Measurements from ENCODE around the gene NFIA.

NFIA gene

GRCh38 chr1:61474269-61474817 is 392.0 kb downstream of the NFIA start:
- DNase-seq = no peak

- DNase-seq = no peak
Observed at GRCh38 chr1:61474963-61475362, 392.6 kb downstream of the NFIA start.

GRCh38 chr1:61477301-61477700 is 394.9 kb downstream of the NFIA start:
- DNase-seq = no peak

GRCh38 chr1:61480273-61480935 is 398.0 kb downstream of the NFIA start:
- no peak for DNase-seq

GRCh38 chr1:61481315-61481715 is 399.0 kb downstream of the NFIA start:
- DNase-seq = no peak

- DNase-seq = no peak
Observed at GRCh38 chr1:61482170-61482734, 399.9 kb downstream of the NFIA start.

GRCh38 chr1:61486783-61487536 is 404.6 kb downstream of the NFIA start:
- no peak for DNase-seq

- DNase-seq = no peak
Observed at GRCh38 chr1:61487801-61488200, 405.4 kb downstream of the NFIA start.

GRCh38 chr1:61490924-61491323 is 408.6 kb downstream of the NFIA start:
- DNase-seq = no peak

- no peak for DNase-seq
Observed at GRCh38 chr1:61491497-61491896, 409.1 kb downstream of the NFIA start.

- no peak for DNase-seq
Observed at GRCh38 chr1:61494000-61494399, 411.6 kb downstream of the NFIA start.

- no peak for DNase-seq
Observed at GRCh38 chr1:61496501-61496900, 414.1 kb downstream of the NFIA start.

GRCh38 chr1:61497013-61497412 is 414.7 kb downstream of the NFIA start:
- DNase-seq = no peak

GRCh38 chr1:61498342-61498741 is 416.0 kb downstream of the NFIA start:
- DNase-seq = no peak

GRCh38 chr1:61501971-61502916 is 419.9 kb downstream of the NFIA start:
- peak; percentile 17 for DNase-seq

GRCh38 chr1:61504305-61504704 is 421.9 kb downstream of the NFIA start:
- DNase-seq = no peak

- peak; percentile 62 for DNase-seq
Observed at GRCh38 chr1:61504852-61505390, 422.6 kb downstream of the NFIA start.

- DNase-seq = no peak
Observed at GRCh38 chr1:61506236-61506635, 423.9 kb downstream of the NFIA start.

GRCh38 chr1:61506944-61507500 is 424.7 kb downstream of the NFIA start:
- DNase-seq = no peak

Data from hematopoietic multipotent progenitor cell treated with erythropoietin and hydrocortisone succinate and interleukin-3 and kit ligand, for 4 days (in vitro differentiated cells).